H4 (cell line): ENCODE measurements around the gene LOXL3. TPM values are rescaled to one million over a fixed set of nuclear protein-coding genes. Genes with fewer than 3 reads are reported as not detected.
"Not testable (repeated sequence)": the region's sequence is repeated elsewhere in the genome, so short reads cannot be mapped to it uniquely, and the experiment has no call there.

ENCODE experiments used
- DNase-seq: peaks from one replicate; pipeline ENCODE4 v3.0.0-alpha.2; 2015; ENCODE audit warnings: low spot score
- total RNA-seq: library from RNA; depleted of rRNA; stranded (reverse); fragments of >200 nt; shearing (Covaris generic); gene quantifications from 2 replicates; pipeline ENCODE4 v1.2.3, GENCODE V29; 2014; rRNA removed

LOXL3 gene
- total RNA-seq, 1 experiment from 2014 or later = 2.0 TPM

- no peak for DNase-seq
Measured at GRCh38 chr2:74491648-74492544, 61.8 kb downstream of the LOXL3 start.

GRCh38 chr2:74489906-74490305, 63.8 kb downstream of the LOXL3 start:
- DNase-seq = no peak

GRCh38 chr2:74488643-74489481, 64.9 kb downstream of the LOXL3 start:
- DNase-seq = no peak

GRCh38 chr2:74486141-74486540, 67.6 kb downstream of the LOXL3 start:
- DNase-seq = no peak

GRCh38 chr2:74483675-74484164, 70.0 kb downstream of the LOXL3 start:
- not testable (repeated sequence) for DNase-seq

- peak; percentile 94 for DNase-seq
Measured at GRCh38 chr2:74482801-74483674, 70.7 kb downstream of the LOXL3 start, which contains the start of the genes CCDC142 and TTC31. CCDC142 (minus strand) TSS chr2:74482998; CDS start chr2:74482837, 161 bp downstream. TTC31 (plus strand) TSS chr2:74483081; CDS start chr2:74483096, 15 bp downstream.

Other genes with a start within 250 kb of the LOXL3 start
- 0.02 and 0.23 TPM in 2 replicates for gene SLC4A5, start 210.5 kb downstream of the LOXL3 start, total RNA-seq
- gene DCTN1, start 173.6 kb downstream of the LOXL3 start, total RNA-seq = 55.1 and 67.2 TPM in 2 replicates
- gene C2orf81, start 132.3 kb downstream of the LOXL3 start, total RNA-seq = 0.53 and 0.70 TPM in 2 replicates
- 32.6 and 43.4 TPM in 2 replicates for gene WDR54, start 132.2 kb downstream of the LOXL3 start, total RNA-seq
- 9.4 and 10.5 TPM in 2 replicates for gene RTKN, start 112.0 kb downstream of the LOXL3 start, total RNA-seq
- gene INO80B, start 98.9 kb downstream of the LOXL3 start, total RNA-seq = 30.1 and 55.7 TPM in 2 replicates
- gene WBP1, start 95.5 kb downstream of the LOXL3 start, total RNA-seq = 86.8 and 93.9 TPM in 2 replicates
- gene MOGS, start 88.6 kb downstream of the LOXL3 start, total RNA-seq = 43.1 and 52.7 TPM in 2 replicates
- 25.3 and 42.4 TPM in 2 replicates for gene MRPL53, start 81.3 kb downstream of the LOXL3 start, total RNA-seq
- gene CCDC142, start 70.9 kb downstream of the LOXL3 start, total RNA-seq = 1.8 and 2.2 TPM in 2 replicates
- 9.2 and 10.7 TPM in 2 replicates for gene TTC31, start 70.9 kb downstream of the LOXL3 start, total RNA-seq
- gene LBX2, start 54.3 kb downstream of the LOXL3 start, total RNA-seq = 0.97 TPM in 1 of 2 replicates, not detected in the other
- gene PCGF1, start 46.2 kb downstream of the LOXL3 start, total RNA-seq = 17.0 and 25.7 TPM in 2 replicates
- gene TLX2, start 39.5 kb downstream of the LOXL3 start, total RNA-seq = not detected in 2 replicates
- not detected in 2 replicates for gene DQX1, start 27.7 kb downstream of the LOXL3 start, total RNA-seq
- 95.4 and 102 TPM in 2 replicates for gene AUP1, start 24.2 kb downstream of the LOXL3 start, total RNA-seq
- 40.5 and 49.5 TPM in 2 replicates for gene HTRA2, start 24.0 kb downstream of the LOXL3 start, total RNA-seq
- 0.84 and 2.1 TPM in 2 replicates for gene DOK1, start 778 bp upstream of the LOXL3 start, total RNA-seq
- gene M1AP, start 94.4 kb upstream of the LOXL3 start, total RNA-seq = not detected in 2 replicates
- gene SEMA4F, start 100.3 kb upstream of the LOXL3 start, total RNA-seq = 6.5 and 6.8 TPM in 2 replicates